Frontal cortex (tissue), 4 donors: Measurements from ENCODE around the gene C10orf143. TPM values are rescaled to one million over a fixed set of nuclear protein-coding genes. Genes with fewer than 3 reads are reported as not detected.

Source experiments
- DNase-seq, 2 donors: peaks; one replicate each; pipeline ENCODE4 v3.0.0; 2012; ENCODE audit warnings: low spot score in 2 of 2
- FAIRE-seq: peaks from 2 replicates; lab custom pipeline; 2012; peaks lifted over from hg19 to GRCh38; lab: Jason Lieb, UNC
- total RNA-seq: library from RNA; depleted of rRNA; stranded (reverse); fragments of >200 nt; gene quantifications from one replicate; pipeline ENCODE4 v1.2.3, GENCODE V29; 2014
- donor health status: control.
- donor health status: control.
- donor health status: control.

C10orf143 gene
- total RNA-seq, 1 donor from 2014 or later, result 0.41 TPM

DNA sequence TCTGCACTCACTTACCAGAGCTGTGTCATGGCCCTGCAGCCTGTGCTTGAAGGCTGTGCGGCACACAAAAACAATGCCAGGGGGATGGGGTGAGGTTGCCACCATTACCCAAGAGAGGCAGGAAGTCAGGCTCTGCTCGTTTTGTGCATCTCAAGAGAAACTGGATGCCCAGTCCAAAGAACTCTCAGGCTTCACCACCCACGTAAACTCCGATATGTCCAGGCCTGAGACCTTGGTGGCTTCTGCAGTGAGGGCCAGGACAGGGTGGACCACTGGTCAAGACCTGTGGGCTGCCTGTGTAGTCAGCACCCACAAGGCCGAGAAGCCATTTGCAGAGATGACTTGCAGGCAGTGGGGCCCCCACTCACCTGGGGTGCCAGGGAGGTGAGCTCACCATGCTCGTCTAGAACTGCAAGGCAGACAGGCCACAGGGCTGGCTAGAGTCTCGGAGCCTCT is 91.9 kb downstream of the C10orf143 start:
- DNase-seq (no peak), FAIRE-seq (no peak)

DNA sequence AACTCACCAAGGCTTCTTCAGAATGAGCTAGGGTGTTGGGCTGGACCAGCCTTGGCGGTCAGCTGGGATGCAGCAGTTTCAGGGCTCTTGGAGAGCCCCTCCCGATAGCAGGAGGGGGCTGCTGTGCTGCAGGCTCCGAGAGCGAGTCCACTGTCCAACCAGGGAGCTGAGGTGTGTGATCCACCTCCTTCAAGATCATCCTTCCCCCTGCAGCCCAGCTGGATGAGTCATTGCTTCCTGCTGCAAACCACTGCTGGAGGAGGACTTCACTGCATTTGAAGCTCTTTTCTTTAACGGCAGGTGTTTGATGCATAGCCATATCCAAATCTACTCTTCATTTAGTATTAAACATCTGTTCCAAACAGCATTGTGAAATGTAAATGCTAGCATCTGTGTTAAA is 92.4 kb downstream of the C10orf143 start:
- FAIRE-seq (no peak), DNase-seq (no peak)

DNA sequence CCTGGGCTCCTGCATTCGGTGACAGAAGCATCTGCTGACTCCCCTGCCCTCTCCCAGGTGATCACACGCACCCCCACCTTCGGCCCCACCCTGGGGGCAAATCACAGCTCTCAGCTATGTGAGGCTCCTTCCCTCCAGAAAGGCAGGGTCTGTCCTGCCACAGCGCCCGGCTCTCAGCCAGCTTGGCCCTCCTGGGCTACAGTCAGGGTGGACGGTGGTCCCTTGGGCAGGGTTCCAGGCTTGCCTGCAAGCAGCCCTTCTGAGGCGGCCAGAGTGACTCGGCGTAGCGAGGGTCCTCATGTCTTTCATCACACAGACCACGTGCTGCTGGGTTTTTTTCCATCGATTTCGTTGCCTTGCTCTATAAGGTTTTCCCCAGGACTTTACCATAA is 93.0 kb downstream of the C10orf143 start:
- FAIRE-seq (no peak), DNase-seq (no peak)

DNA sequence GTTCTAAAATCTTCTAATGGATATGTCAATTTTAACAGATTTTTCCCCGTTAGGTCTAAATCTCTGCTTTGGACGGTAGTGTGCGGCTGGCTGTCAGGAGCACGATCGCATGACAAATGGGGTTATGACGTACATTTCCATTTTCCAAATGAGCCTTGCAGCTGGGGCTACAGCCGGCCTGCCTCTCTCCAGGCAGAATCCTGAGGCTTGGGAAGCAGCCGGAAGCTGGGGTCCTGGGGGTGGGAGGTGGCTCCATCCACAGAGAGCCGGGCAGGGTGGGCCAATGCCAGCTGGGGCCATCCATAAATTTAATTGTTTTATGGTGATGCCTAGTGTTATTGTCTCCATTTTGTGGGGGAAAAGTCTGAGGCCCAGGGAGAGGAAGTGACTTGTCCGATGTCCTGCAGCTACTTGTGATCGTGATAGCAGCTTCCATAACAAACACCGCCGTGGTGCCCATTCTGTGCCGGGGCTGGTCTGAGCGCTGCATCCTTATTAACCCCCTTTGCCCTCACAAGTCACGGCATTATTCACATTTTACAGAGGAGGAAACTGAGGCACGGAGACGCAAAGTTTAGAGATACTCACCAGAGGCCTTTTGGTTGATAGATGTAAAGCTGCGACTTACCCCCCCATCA is 93.5 kb downstream of the C10orf143 start:
- DNase-seq (no peak), FAIRE-seq (no peak)

DNA sequence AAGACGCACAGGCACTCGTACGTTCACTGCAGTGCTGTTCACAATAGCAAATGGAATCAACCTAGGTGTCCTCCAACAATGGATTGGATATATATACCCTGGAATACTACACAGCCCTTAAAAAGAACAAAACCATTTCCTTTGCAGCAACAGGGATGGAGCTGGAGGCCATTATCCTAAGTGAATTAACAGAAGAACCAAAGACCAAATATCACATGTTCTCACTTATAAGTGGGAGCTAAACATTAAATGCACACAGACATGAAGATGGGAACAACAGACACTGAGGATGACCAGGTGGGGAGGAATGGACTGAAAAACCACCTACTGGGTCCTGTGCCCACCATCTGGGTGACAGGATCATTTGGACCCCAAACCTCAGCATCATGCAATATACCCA is 94.5 kb downstream of the C10orf143 start:
- FAIRE-seq (no peak), DNase-seq (no peak)

DNA sequence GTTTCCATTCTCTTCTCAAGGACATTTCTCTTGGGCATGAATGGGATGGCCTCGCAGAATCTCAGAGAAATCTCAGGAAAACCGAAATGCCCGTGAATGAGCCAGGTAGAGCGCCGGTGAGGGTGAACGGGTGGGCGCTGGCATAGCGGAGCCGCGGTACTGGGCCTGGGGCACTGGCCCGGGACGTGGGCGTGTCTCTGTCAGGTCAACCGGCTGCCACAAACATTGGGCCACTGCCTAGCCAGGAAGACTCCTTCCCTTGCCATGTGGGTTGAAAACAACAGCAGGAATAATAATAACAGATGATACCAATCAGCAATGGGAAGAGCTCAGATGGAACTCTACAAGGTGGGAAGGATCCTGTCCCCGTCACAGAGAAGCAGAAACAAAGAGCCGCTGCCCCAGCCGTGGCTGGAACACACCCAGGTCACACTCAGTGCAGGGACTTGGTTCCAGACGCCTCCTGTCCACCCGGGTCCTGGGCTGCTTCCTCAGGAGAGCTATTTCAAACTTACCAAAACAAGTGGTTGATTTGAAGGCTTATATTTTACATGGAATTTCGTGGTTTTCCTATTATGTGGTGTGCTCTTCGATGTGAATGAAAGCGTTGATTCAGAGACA is 95.4 kb downstream of the C10orf143 start:
- FAIRE-seq (no peak), DNase-seq (no peak)

DNA sequence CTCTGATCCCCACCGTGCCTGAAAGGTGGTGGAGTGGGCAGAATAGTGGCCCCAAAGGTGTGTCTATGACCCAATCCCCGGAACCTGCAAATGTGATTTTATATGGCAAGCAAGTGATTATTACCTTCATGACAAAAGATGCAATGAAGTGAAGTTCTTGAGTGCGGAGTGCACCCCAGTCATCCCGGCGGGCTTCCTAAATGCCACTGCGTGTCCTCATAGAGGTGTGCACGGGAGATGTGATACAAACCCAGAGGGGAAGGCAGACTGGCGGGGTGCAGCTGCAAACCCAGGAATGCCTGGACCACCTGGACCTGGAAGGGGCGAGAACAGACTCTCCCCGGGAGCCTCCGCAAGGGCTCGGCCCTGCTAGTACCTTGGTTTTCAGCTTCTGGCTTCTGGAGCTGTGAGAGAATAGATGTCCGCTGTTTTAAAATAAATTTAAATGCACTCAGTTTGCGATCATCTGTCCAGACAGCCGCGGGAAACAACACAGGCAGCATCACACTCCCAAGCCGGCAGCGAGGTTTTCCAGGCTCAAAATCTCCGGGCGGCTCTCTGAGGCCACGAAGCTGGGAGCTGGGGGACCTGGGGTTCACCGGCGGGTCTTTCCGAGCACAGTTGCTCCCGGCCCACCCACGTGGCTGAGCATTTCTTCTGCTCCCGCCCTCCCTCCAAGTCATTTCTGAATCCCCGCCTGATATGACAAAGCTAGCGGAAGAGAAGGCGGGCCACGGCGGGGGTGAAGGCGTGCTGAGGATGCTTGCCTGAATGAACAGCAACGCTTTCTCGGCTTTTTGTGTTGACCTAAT is 96.2 kb downstream of the C10orf143 start:
- FAIRE-seq (no peak), DNase-seq (no peak)

Other genes starting within 250 kb of the C10orf143 start
- 0.82 TPM for gene EBF3, start 146.6 kb downstream of the C10orf143 start, total RNA-seq
- gene GLRX3, start 25.6 kb upstream of the C10orf143 start, total RNA-seq, result 68.5 TPM